ENCODE measurements around the gene BCL11A. TPM values are rescaled to one million over a fixed set of nuclear protein-coding genes. Genes with fewer than 3 reads are reported as not detected.

BCL11A gene
- total RNA-seq, 2 experiments from 2014 or later = 2.3 to 3.3 TPM

GRCh38 chr2:60413814-60414168 lies 139.7 kb downstream of the BCL11A start:
- peaks cover 4% of the 10 kb centered on the region for H3K27me3 Mint-ChIP-seq
- peaks cover 0 to 4% of the 10 kb centered on the region in 2 experiments for H3K9me3 ChIP-seq (ENCODE audit: control insufficient read depth in 1 of 2, insufficient read depth in 1 of 2, low read length in 2 of 2)
- POLR2A ChIA-PET = no interaction called here
- no peak overlapping the region for H3K4me3 ChIP-seq (ENCODE audit: low read length)
- H3K9me3 Mint-ChIP-seq = no peaks in the 10 kb centered on the region
- no peak overlapping the region for H3K27ac ChIP-seq (ENCODE audit: low read depth in 1 of 2, low read length in 2 of 2)
- no peak overlapping the region for H3K4me3 Mint-ChIP-seq
- DNase-seq (peak in 2 of 14 experiments; percentile 3 to 8), ATAC-seq (ENCODE audit: poor library complexity) (no peak)
- H3K4me1 ChIP-seq (ENCODE audit: insufficient read depth, low read length) = no peaks in the 10 kb centered on the region
- H3K27me3 ChIP-seq (ENCODE audit: control insufficient read depth in 1 of 2, insufficient read depth in 2 of 2, low read length in 2 of 2) = no peaks in the 10 kb centered on the region
- H3K36me3 ChIP-seq (ENCODE audit: insufficient read depth, low read length) = no peaks in the 10 kb centered on the region
- intact Hi-C loops (cut with DNase I, micrococcal nuclease) = no loop called here
- no peak for TF ChIP-seq CTCF (IDR thresholded peaks at IDR 0.05)
- H3K4me1 Mint-ChIP-seq (ENCODE audit: low read depth) = peaks cover 6% of the 10 kb centered on the region
- no peak overlapping the region for H3K27ac Mint-ChIP-seq
- no peaks in the 10 kb centered on the region for H3K36me3 Mint-ChIP-seq (ENCODE audit: low read depth)
- CTCF ChIA-PET = no interaction called here

GRCh38 chr2:60413069-60413813 lies 140.2 kb downstream of the BCL11A start:
- Histone ChIP-seq H3K9me3 (ENCODE audit: control insufficient read depth in 1 of 2, insufficient read depth in 1 of 2, low read length in 2 of 2) (peaks cover 0 to 4% of the 10 kb centered on the region in 2 experiments), H3K4me1 (ENCODE audit: insufficient read depth, low read length) (no peaks in the 10 kb centered on the region), H3K36me3 (ENCODE audit: insufficient read depth, low read length) (no peaks in the 10 kb centered on the region), H3K27me3 (ENCODE audit: control insufficient read depth in 1 of 2, insufficient read depth in 2 of 2, low read length in 2 of 2) (no peaks in the 10 kb centered on the region), H3K4me3 (ENCODE audit: low read length) (no peak overlapping the region), H3K27ac (ENCODE audit: low read depth in 1 of 2, low read length in 2 of 2) (no peak overlapping the region)
- no peak overlapping the region for H3K27ac Mint-ChIP-seq
- TF ChIP-seq CTCF (IDR thresholded peaks at IDR 0.05) = no peak
- peaks cover 6% of the 10 kb centered on the region for H3K4me1 Mint-ChIP-seq (ENCODE audit: low read depth)
- no peaks in the 10 kb centered on the region for H3K9me3 Mint-ChIP-seq
- DNase-seq (no peak), ATAC-seq (ENCODE audit: poor library complexity) (no peak)
- peaks cover 4% of the 10 kb centered on the region for H3K27me3 Mint-ChIP-seq
- H3K4me3 Mint-ChIP-seq = no peak overlapping the region
- POLR2A ChIA-PET = no interaction called here
- intact Hi-C loops (cut with DNase I, micrococcal nuclease) = no loop called here
- CTCF ChIA-PET = no interaction called here
- H3K36me3 Mint-ChIP-seq (ENCODE audit: low read depth) = no peaks in the 10 kb centered on the region

GRCh38 chr2:60412620-60413019 lies 140.8 kb downstream of the BCL11A start:
- no peak overlapping the region for H3K27ac ChIP-seq (ENCODE audit: low read depth in 1 of 2, low read length in 2 of 2)
- intact Hi-C loops (cut with DNase I, micrococcal nuclease) = no loop called here
- H3K27me3 Mint-ChIP-seq = peaks cover 4% of the 10 kb centered on the region

More at GRCh38 chr2:60412620-60413019, 140.8 kb downstream of the BCL11A start:
- ATAC-seq (ENCODE audit: poor library complexity) (no peak), DNase-seq (no peak)
- Mint-ChIP-seq H3K4me1 (ENCODE audit: low read depth) (peaks cover 6% of the 10 kb centered on the region), H3K4me3 (no peak overlapping the region), H3K9me3 (no peaks in the 10 kb centered on the region), H3K27ac (no peak overlapping the region), H3K36me3 (ENCODE audit: low read depth) (no peaks in the 10 kb centered on the region)
- CTCF ChIA-PET = no interaction called here
- no peaks in the 10 kb centered on the region for H3K36me3 ChIP-seq (ENCODE audit: insufficient read depth, low read length)
- POLR2A ChIA-PET = no interaction called here
- no peak overlapping the region for H3K4me3 ChIP-seq (ENCODE audit: low read length)
- H3K4me1 ChIP-seq (ENCODE audit: insufficient read depth, low read length) = no peaks in the 10 kb centered on the region
- H3K9me3 ChIP-seq (ENCODE audit: control insufficient read depth in 1 of 2, insufficient read depth in 1 of 2, low read length in 2 of 2) = peaks cover 0 to 4% of the 10 kb centered on the region in 2 experiments
- no peak for TF ChIP-seq CTCF (IDR thresholded peaks at IDR 0.05)
- H3K27me3 ChIP-seq (ENCODE audit: control insufficient read depth in 1 of 2, insufficient read depth in 2 of 2, low read length in 2 of 2) = no peaks in the 10 kb centered on the region

Data from CD4-positive, alpha-beta T cell (primary cell).